ENCODE data around the gene GOSR2.
"Not testable (repeated sequence)": the region's sequence is repeated elsewhere in the genome, so short reads cannot be mapped to it uniquely, and the experiment has no call there.

GOSR2 gene

DNA sequence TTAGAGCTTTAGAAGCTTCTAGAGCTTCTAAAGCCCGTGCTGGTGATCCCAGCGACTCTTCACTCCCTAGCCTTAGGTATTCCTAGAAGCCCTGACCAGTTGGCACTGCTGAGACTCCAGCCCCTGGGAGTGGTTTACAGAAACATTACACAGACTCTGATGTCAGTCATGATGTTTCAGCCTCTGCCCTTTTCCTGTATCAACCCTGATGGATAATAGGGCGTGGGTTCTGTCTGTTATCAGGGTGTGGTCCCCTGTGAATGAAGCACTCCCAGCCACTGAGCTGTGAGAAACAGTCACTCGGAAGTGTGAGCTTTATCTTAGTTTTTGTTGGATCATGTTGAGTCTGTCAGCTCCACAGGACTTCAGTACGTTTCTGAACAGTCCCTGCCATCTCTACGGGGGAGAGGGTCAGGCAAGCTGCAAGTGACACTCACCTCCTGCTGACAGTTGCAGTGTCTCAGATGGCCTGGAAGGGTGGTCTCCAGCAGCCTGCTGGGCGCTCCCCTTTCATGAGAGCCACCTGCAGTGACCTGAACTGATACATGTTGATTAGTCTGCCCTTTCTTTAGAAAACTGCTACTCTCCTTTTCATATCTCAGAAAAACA is 12.8 kb downstream of the GOSR2 start:
- DNase-seq, result no peak

DNA sequence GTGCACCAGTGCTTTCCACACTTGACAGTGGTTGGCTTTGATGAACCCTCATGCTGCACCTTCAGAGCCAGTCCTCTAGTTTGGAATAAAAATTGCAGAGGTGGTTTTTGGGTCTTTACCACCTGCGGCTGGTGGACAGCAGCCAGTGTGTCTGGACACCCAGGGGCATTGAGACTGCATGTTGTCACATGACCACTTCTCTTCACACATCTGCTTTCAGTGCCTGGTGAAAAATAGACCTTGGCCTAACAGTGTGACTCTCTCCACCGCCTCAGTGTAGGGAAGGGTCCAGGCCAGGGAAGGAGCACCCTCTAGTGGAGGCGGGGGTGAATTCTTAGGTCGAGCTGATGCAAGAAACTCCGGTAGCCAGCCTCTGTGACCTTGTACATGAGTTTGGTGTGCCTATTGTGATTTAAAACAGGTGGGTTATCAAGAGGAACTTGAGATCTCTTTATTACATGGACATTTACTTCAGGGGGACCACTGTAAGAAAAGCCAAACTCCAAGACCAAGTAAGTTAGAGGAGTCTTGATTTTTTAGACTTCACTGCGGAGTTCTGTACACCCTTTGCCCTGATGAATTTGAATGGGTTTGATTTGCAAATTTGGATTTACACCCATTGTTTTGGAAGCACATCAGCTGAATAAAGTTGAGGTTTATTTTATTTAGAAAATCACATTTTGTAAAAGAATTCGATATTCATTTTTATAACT is 17.9 kb downstream of the GOSR2 start:
- DNase-seq, result no peak

DNA sequence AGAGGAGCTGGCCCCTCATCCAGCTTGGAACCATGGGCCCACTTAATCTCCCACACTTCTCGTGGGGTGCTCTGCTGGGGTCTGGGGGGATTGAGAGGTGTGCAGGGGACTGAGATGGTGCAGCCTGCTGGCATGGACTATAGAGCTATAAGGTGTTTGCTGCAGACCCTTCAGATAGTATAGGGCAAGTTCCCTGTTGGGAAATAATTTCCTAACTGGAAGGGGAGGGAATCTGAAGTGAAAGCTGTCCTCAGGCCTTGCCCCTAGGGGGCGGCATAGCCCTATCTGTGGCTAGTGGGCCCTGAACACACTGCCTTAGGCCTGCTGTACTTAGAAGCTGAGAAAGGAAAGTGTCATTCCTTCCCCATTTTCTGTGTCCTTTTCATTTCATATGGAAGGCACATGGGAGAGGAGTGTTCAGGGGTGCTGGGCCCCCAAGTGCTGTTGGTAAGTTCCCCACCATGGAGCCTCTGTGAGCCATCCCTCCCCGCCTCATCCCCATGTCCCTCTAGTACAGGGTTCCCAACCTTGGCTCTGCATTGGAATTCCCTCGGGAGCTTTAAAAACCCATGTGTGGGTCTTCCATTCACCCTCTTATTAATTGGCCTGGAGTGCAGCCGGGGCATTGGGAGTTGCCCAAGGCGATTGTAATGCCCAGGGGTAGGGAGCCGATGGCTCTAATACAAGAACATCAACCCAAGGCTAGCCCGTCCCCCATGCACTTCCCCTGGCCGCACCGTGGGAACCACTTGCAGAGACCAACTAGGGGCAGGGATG is 19.7 kb downstream of the GOSR2 start:
- no peak for DNase-seq

DNA sequence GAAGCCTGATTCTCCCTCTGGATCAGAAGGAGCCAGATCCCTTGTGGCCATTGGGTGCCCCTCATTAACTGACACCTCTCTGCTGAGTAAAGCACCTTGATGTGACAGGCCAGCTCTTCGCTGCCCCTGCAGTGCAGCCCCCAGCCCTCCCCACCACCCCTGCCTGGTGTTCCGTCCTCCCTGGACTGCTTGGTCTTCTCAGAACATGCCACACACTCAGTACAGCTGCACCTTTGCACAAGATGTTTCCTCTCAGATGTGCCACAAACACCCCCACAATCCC is 20.2 kb downstream of the GOSR2 start:
- DNase-seq, result no peak

DNA sequence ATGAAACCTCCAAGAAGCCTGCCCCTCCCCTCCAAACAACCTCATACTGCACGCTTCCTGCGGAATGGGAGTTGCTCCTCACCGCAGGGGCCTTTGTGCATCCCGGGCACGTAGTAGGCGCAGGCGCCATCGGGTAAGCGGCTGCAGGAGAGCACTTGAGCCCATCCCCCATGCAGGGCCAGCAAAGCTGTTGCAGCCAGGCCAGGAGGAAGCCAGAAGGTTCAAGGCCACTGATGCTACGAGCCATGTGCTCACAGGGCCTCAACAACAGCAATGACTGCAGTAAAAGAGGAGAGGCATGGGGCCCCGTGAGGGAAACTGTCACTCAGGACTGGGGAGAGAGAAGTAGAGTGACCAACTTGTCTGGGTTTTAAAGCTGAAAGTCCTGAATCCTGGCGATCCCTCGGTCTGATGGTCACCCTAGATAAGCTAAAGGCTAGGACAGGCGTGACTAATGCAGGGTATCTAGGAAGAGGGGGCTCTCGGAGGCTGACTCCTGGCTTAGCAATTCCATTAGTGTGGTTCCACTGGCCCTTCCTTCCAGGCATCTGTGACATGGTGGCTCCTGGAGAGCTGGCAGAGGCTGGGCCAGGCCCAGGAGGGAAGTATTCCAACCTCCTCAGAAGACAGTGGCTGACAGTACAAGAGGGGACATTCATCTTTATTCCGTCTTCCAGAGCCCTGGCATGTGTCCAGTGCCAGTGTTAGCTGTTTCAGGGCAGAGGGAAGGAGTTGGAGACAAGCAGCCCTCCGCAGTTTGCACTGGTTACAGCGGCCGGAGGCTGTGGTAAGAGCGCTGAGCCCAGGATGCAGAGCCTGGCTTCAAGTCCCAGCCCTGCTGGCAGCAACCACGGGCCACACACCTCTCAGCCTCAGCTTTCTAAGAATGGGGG is 20.8 kb downstream of the GOSR2 start:
- no peak for DNase-seq

DNA sequence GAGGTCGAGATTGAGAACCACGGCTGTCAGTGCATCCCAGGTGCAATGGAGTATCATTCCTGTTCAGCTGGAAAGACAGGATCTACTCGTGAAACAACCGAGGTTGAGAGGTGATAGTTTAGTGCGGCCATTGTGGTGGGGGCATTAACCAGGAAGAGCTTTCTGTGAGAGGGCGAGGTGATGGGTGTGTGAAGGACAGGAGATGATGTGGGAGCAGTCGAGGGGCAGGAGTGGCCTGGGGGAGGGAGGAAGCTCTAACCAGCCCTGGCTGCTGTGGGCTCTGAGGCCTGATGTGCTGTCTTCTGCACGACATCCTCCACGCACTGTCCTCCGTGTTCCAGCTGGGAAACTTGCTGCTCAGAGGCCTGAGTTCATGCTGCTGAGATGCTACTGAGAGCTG is 22.0 kb downstream of the GOSR2 start:
- DNase-seq, result no peak

DNA sequence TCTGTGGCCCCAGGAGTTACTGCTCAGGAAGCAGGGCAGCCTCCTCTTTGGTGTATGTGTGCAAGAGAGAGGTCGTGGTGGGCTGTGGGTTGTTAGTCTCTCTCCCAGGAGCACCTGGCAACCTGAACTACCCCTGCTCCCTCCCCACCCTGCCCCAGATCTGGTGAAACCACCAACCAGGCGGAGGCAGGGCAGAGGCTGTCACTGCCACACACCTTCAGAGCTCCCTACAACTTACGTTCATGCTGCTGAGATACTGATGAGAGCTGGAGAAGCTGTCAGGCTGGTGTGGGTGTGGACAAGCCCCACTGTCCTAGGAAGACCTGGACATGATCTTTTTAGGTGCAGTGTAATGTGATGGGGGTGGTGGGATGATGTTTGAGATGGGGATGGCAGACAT is 24.3 kb downstream of the GOSR2 start:
- DNase-seq, result no peak

DNA sequence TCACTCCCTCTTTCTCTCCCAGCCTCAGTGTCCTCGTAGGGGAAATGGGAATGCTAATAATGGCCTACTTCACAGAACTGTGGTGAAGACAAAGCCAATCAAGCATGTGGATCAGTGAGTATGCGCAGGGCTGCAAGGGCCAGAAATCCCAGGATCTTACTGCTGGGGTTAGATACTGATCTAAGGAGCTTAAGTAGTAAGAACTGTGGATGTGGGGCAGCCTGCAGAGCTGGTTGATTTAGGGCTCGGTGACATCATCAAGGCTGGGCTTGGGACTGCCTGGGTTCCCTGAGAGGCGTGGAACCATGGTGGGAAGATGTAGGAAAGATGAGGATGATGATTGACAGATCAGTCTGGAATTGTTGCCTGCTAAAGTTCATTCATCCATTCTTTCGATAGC is 25.6 kb downstream of the GOSR2 start:
- no peak for DNase-seq

DNA sequence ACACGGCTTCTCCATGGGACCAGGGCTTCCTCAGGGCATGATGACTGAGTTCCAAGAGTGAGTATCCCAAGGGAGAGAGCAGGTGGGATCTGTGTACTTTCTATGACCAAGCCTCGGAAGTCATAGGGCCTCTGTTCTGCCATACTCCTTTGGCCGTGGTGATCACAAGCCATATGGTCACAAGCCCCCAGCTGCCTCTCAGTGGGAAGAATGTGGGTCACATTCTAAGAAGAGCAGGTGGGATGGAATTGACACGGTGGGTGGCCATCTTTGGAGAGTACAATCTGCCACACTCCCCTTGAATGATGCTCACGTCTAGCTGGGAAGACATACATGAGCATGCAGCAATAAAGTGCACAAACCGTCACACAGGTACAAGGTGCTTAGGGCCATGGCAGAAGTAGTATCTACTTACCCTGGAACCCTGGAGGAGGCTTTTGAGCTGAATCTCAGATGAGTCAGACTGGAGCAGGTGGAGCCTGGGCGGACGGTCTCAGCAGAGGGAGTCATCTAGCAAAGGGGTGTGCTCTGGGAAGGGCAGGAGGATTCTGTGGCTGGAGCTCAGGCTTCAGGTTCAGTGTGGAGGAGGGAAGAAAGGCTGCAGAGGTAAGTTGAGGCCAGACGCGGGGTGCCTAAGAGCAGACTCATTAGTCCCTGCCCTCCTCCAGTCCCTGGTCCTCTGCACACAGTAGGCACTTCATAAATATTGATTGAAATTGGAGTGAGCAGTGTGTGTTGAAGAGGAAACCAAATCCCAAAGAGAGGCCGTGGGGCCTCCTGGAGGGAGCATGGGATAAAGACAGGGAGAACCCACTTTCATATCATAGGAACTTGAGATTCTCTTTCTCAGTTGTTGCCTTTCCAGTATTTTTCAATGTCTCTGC is 26.6 kb downstream of the GOSR2 start:
- DNase-seq, result no peak

DNA sequence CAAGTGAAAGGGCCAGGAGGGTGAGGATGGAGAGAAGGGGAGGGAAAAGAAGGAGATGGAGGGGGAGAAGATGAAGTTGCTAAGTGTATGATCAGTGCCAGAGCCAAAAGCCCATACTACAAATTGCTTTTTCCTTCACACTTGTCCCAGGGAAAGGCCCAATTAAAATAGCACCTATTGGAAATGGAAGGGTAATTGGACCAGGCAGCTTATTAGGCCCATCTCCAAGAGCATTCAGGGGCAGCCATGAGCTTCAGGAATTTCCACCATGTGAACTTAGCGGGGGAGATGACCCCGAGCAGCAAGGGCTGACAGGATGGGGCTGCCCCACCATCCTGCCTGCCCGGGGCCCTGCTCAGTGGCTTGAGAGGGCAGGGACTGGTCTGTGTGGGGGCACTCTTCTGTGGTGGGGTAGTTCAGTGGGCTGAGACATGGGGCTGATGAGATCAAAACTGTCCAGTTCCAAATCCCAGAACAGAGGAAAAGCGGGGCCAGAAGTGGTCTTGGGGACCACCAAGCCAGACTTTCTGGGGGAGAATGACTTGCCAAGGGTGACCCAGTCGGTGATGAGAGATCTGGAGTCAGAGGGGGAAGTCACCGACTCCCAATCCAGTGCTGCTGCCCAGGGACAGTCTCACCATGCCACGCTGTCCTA is 27.5 kb downstream of the GOSR2 start:
- DNase-seq, result no peak

DNA sequence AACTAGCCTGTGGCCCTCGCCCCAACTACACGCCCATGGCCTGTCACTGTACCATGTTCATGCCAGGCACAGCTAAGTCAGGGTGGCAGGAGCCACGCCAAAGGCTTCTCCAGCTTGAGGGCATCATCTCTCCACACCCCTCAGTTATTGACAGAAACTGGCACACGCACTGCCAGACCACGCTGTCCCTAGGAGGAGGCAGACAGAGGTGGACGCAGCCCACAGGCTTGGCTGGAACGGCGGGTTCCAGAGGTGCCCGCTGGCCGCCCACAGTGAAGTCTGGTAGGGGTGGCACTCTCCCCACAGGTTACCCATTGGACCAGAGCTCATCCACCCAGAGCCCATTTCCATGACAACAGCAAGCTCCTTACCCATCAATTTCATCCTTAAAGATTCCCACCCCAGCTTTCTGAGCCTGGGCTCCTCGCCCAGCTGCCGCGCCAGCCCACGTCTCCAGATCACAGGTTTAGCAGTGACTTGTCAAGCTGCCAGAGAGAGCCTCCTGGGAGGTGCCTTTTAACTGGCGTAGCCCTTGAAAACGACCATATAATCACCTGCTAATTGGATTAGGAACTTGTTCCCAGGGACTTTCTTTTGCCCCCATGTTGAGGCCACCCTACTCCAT is 28.1 kb downstream of the GOSR2 start:
- DNase-seq, result no peak

DNA sequence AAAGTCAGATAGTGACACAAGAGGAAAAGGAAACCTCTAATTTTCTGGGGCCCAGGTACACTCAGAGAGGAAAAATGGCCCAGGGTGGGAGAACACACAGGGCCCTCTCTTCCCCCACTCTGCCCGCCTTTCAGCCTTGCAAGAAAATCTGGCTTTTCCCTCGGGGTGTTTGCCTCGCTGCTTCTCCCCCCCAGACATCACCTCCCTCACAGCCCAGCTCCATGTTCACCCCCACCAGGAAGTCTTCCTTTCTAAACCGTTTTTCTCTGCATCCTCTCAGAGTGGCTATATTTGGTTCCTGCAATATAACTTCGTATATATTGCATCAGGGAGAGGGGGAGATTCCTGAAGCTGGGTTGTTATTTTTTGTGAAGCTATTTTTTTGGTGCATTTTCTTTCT is 28.7 kb downstream of the GOSR2 start:
- DNase-seq, result no peak

DNA sequence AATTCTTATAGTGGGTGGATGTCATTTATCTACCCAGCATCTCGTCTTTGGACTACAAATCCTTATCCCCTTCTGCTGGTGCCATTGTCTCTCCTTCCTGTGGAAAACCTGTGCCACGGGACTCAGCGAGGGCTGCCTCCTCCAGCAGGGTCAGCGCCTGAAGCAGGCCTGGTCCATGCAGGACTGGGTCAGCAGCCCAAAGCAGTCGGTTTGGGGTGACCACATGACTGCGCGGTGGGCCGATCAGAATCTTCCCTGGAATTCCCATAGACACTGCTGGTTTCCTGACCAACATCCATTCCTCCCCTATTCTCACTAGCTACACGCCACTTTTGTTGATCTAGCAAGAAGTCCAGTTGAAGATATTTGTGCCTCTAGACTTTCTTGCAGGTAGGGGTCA is 29.2 kb downstream of the GOSR2 start:
- no peak for DNase-seq

DNA sequence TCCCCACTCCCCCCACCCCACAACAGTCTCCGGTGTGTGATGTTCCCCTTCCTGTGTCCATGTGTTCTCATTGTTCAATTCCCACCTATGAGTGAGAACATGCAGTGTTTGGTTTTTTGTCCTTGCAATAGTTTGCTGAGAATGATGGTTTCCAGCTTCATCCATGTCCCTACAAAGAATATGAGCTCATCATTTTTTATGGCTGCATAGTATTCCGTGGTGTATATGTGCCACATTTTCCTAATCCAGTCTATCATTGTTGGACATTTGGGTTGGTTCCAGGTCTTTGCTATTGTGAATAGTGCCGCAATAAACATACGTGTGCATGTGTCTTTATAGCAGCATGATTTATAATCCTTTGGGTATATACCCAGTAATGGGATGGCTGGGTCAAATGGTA is 30.2 kb downstream of the GOSR2 start:
- DNase-seq, result not testable (repeated sequence)

DNA sequence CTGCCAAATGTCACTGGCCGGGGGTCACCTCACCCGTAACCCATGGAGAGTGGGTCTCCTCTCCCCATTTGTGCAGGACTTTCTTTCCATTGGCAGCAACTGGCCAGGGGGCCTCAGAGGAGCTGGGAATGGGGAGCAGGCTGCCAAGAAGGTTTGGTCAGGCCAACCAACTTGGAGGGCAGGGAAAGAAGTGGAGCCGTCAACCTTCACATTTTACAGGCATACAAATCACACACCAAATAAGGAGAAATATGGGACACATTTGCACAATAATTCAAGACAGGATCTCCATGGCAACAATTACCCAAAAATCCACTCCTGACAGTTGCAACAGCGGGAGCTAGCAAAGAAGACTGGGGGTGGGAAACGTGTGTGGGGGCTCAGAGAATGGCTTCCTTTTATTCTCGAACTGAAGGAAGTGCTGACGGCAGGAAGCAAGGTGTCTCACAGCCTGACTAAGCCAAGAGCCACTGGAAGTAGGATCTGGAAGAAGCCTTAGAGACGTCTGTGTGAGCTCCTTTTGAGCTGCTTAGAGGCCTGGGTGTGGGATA is 35.2 kb downstream of the GOSR2 start:
- no peak for DNase-seq

DNA sequence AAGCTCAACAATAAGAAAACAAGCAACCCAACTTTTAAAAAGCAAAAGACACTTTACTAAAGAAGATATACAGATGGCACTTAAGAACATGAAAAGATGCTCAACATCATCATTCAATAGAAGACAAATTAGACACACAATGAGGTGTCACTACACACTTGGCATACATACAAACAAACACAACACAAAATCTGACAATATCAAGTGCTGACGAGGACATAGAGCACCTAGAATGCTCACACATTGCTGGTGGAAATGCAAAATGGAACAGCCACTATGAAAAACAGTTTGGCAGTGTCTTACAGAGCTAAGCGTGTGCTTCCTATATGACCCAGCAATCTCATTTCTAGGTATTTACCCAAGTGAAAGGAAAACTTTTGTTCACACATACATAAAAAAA is 37.2 kb downstream of the GOSR2 start:
- DNase-seq, result no peak

DNA sequence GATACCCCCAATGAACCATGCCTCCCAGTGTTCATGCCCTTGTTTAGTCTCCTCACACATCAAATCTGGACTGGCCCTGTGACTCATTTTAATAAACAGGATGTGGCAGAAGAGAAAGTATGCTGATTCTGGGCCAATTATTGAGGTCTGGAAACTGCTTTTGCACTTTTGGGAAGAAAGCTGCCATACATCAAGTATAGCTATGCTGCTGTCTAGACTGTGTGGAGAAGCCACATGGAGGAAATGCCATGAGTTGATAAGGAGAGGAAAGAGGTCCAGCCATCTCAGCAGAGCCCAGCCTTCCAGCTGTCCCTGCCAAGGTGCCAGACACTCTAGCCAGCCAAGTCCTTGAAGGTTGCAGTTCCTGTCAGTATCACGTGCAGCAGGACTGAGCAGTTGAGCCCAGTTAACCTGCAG is 39.4 kb downstream of the GOSR2 start:
- DNase-seq, result no peak

DNA sequence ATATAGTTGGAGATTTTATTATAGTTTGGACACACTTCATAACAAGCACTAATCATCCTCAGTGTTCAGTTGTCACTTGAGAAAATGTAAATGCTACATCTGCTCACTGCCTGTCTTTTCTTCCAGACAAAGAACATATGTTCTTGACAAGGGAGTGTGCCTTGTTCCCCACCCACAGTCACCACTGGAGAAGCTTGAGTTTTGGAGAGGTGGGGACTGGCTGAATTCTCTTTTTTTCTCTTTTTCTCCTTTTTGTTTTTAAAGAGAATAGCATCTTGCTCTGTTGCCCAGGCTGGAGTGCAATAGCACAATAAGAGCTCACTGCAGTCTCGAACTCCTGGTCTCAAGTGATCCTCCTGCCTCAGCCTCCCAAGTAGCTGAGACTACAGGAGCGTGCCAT is 40.6 kb downstream of the GOSR2 start:
- no peak for DNase-seq

DNA sequence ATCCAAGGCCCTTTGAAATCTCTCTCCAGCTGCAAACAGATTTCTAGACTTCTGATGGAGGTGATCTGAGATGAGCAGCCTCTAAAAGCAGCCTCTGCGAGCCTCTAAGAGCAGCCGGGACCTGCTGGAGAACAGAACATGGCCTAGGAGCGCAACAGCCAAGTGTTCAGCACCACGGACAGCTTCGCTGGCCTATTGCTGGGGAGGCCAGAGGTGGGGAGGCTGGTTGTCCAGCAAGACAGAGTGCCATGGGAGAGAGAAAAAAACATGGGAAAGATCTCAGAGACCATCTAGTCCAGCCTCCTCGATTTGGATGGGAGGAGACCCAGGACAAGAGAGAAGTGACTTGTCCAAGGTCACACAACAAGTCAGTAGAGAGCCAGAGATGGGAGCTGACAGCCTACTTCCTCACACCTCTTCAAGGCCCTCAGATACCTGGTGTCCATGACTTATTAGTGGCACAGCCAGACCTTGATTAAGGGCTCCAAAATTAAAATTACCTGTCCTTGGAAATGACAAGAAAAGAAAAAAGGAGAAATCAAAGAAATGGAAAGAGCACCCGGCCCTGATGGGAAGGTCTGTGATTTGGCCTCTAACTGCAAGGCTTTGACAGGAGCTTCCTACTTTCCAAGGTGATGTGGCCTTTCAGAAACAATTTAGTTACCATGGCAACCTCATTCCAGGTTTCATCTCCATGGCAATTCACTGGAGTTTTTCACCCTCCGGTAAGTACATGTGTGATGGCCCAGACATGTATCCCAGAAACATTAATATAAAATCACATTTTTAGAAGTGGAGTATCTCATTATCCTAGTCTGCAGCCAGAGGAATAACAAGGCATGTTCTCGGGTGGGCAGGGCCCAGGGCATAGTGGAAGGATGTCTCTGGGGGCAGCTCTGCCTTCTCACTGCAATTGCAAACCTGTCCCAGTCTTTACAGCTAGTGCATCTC is 41.6 kb downstream of the GOSR2 start:
- DNase-seq, result no peak

All from NCI-H1048 (cell line).